Right atrium auricular region (tissue), 2 donors: Measurements from ENCODE around the gene CNTF. TPM values are rescaled to one million over a fixed set of nuclear protein-coding genes. Genes with fewer than 3 reads are reported as not detected.

Experiments
- DNase-seq: peaks from one replicate; pipeline ENCODE4 v3.0.0-alpha.2; 2019; ENCODE audit warnings: low spot score
- H3K27ac ChIP-seq, 2 donors: fragments of 200-600 bp; sonication (generic); 1 replicate in 1 of 2; 2 replicates in 1 of 2; pipeline ENCODE4 v1.5.1; 2016 to 2019
- H3K27me3 ChIP-seq, 2 donors: fragments of 200-600 bp; sonication (generic); one replicate each; pipeline versions ENCODE4 v1.5.1 to v1.6.0; 2017 to 2019
- H3K36me3 ChIP-seq: fragments of 200-600 bp; sonication (generic); one replicate; pipeline ENCODE4 v1.5.1; 2016
- H3K4me1 ChIP-seq, 2 donors: fragments of 200-600 bp; sonication (generic); one replicate each; pipeline versions ENCODE4 v1.5.1 to v1.6.0; 2017 to 2019
- H3K4me3 ChIP-seq, 2 donors: fragments of 200-600 bp; sonication (generic); 1 replicate in 1 of 2; 2 replicates in 1 of 2; pipeline ENCODE4 v1.5.1; 2017 to 2019; ENCODE audit warnings: mild to moderate bottlenecking in 1 of 2, moderate library complexity in 1 of 2
- H3K9me3 ChIP-seq, 2 donors: fragments of 200-600 bp; sonication (generic); one replicate each; pipeline ENCODE4 v1.5.1; 2019
- CTCF ChIP-seq, 2 donors: fragments of 200-600 bp; sonication (generic); IDR thresholded peaks; one replicate each; pipeline ENCODE4 v1.5.1; 2019; ENCODE audit warnings: antibody characterized with exemption in 2 of 2
- total RNA-seq, 2 donors: library from RNA; depleted of rRNA; stranded (reverse); fragments of >200 nt; gene quantifications; one replicate each; pipeline ENCODE4 v1.1.0, GENCODE V29; 2016

CNTF gene
- total RNA-seq, 2 donors from 2014 or later = 0.30 to 1.6 TPM

- Histone ChIP-seq H3K4me3 (no peak overlapping the region), H3K9me3 (no peaks in the 10 kb centered on the region), H3K4me1 (peaks cover 0 to 25% of the 10 kb centered on the region in 2 donors), H3K27ac (no peak overlapping the region), H3K27me3 (no peaks in the 10 kb centered on the region), H3K36me3 (peaks cover 79% of the 10 kb centered on the region)
- no peak for DNase-seq
- TF ChIP-seq CTCF (IDR thresholded peaks at IDR 0.05) = no peak
These were observed 9.2 kb upstream of the CNTF start for GRCh38 chr11:58613228-58613627.

GRCh38 chr11:58615559-58615958 lies 6.9 kb upstream of the CNTF start:
- peaks cover 0 to 32% of the 10 kb centered on the region in 2 donors for H3K4me1 ChIP-seq
- H3K27me3 ChIP-seq = no peaks in the 10 kb centered on the region
- H3K36me3 ChIP-seq = peaks cover 84% of the 10 kb centered on the region
- no peak for TF ChIP-seq CTCF (IDR thresholded peaks at IDR 0.05)
- H3K27ac ChIP-seq = no peak overlapping the region
- no peak for DNase-seq
- H3K4me3 ChIP-seq = no peak overlapping the region
- H3K9me3 ChIP-seq = no peaks in the 10 kb centered on the region

- H3K36me3 ChIP-seq = peaks cover 79% of the 10 kb centered on the region
- peak; percentile 66 for DNase-seq
These were observed 5.9 kb upstream of the CNTF start for GRCh38 chr11:58616594-58616993.

GRCh38 chr11:58617976-58618557 lies 4.4 kb upstream of the CNTF start:
- no peaks in the 10 kb centered on the region for H3K9me3 ChIP-seq
- peak in 1 of 2 donors; percentile 42 for TF ChIP-seq CTCF (IDR thresholded peaks at IDR 0.05)
- no peak overlapping the region for H3K4me3 ChIP-seq
- peaks cover 0 to 32% of the 10 kb centered on the region in 2 donors for H3K4me1 ChIP-seq
- H3K36me3 ChIP-seq = peaks cover 64% of the 10 kb centered on the region
- no peaks in the 10 kb centered on the region for H3K27me3 ChIP-seq
- no peak for DNase-seq
- H3K27ac ChIP-seq = peak overlapping the region; percentile 7 to 18

More at GRCh38 chr11:58616594-58616993, 5.9 kb upstream of the CNTF start:
- H3K4me1 ChIP-seq = peaks cover 0 to 32% of the 10 kb centered on the region in 2 donors
- H3K27ac ChIP-seq = no peak overlapping the region
- no peak for TF ChIP-seq CTCF (IDR thresholded peaks at IDR 0.05)
- H3K4me3 ChIP-seq = no peak overlapping the region
- no peaks in the 10 kb centered on the region for H3K9me3 ChIP-seq
- no peaks in the 10 kb centered on the region for H3K27me3 ChIP-seq

GRCh38 chr11:58621586-58622262 lies 741 bp upstream of the CNTF start:
- Histone ChIP-seq H3K9me3 (no peaks in the 10 kb centered on the region), H3K4me3 (no peak overlapping the region), H3K36me3 (peaks cover 42% of the 10 kb centered on the region), H3K4me1 (peaks cover 0 to 26% of the 10 kb centered on the region in 2 donors), H3K27ac (peak overlapping the region in 1 of 2 donors; percentile 35), H3K27me3 (no peaks in the 10 kb centered on the region)
- TF ChIP-seq CTCF (IDR thresholded peaks at IDR 0.05) = no peak
- DNase-seq = no peak
